Mesothelial cell of epicardium (in vitro differentiated cells): ENCODE measurements around the gene NEB. TPM values are rescaled to one million over a fixed set of nuclear protein-coding genes. Genes with fewer than 3 reads are reported as not detected.

Experiments used
- DNase-seq, 2 experiments: peaks; one replicate each; pipeline ENCODE4 v3.0.0; 2021; ENCODE audit warnings: low spot score in 2 of 2; ENCODE audit not compliant: unreplicated experiment in 2 of 2
- H3K27ac Mint-ChIP-seq: 2 replicates; pipeline ENCODE4 v1.8.0; 2021; ENCODE audit warnings: mixed read lengths
- H3K27me3 Mint-ChIP-seq: 2 replicates; pipeline ENCODE4 v1.8.0; 2021; ENCODE audit warnings: low read depth, mixed read lengths
- H3K36me3 Mint-ChIP-seq: 2 replicates; pipeline ENCODE4 v1.8.0; 2021; ENCODE audit warnings: mixed read lengths
- H3K4me1 Mint-ChIP-seq: 2 replicates; pipeline ENCODE4 v1.8.0; 2021; ENCODE audit warnings: mixed read lengths
- H3K4me3 Mint-ChIP-seq: 2 replicates; pipeline ENCODE4 v1.8.0; 2021; ENCODE audit warnings: mild to moderate bottlenecking, moderate library complexity, mixed read lengths
- H3K9me3 Mint-ChIP-seq: 2 replicates; pipeline ENCODE4 v1.8.0; 2021; ENCODE audit warnings: mixed read lengths
- total RNA-seq: library from RNA; stranded (reverse); gene quantifications from 3 replicates; pipeline ENCODE4 v1.2.1, GENCODE V29; 2021
- TF ChIP-seq, protein P1 (sequence below): fragments of 200-600 bp; sonication (generic); IDR thresholded peaks from one replicate; pipeline ENCODE4 v1.5.0; 2021; ENCODE audit warnings: antibody characterized with exemption; ENCODE audit not compliant: unreplicated experiment

Gene NEB, protein sequence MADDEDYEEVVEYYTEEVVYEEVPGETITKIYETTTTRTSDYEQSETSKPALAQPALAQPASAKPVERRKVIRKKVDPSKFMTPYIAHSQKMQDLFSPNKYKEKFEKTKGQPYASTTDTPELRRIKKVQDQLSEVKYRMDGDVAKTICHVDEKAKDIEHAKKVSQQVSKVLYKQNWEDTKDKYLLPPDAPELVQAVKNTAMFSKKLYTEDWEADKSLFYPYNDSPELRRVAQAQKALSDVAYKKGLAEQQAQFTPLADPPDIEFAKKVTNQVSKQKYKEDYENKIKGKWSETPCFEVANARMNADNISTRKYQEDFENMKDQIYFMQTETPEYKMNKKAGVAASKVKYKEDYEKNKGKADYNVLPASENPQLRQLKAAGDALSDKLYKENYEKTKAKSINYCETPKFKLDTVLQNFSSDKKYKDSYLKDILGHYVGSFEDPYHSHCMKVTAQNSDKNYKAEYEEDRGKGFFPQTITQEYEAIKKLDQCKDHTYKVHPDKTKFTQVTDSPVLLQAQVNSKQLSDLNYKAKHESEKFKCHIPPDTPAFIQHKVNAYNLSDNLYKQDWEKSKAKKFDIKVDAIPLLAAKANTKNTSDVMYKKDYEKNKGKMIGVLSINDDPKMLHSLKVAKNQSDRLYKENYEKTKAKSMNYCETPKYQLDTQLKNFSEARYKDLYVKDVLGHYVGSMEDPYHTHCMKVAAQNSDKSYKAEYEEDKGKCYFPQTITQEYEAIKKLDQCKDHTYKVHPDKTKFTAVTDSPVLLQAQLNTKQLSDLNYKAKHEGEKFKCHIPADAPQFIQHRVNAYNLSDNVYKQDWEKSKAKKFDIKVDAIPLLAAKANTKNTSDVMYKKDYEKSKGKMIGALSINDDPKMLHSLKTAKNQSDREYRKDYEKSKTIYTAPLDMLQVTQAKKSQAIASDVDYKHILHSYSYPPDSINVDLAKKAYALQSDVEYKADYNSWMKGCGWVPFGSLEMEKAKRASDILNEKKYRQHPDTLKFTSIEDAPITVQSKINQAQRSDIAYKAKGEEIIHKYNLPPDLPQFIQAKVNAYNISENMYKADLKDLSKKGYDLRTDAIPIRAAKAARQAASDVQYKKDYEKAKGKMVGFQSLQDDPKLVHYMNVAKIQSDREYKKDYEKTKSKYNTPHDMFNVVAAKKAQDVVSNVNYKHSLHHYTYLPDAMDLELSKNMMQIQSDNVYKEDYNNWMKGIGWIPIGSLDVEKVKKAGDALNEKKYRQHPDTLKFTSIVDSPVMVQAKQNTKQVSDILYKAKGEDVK (N-terminal part only)
- total RNA-seq = 0.92 to 1.2 TPM (median 1.1 TPM) in 3 replicates

DNA sequence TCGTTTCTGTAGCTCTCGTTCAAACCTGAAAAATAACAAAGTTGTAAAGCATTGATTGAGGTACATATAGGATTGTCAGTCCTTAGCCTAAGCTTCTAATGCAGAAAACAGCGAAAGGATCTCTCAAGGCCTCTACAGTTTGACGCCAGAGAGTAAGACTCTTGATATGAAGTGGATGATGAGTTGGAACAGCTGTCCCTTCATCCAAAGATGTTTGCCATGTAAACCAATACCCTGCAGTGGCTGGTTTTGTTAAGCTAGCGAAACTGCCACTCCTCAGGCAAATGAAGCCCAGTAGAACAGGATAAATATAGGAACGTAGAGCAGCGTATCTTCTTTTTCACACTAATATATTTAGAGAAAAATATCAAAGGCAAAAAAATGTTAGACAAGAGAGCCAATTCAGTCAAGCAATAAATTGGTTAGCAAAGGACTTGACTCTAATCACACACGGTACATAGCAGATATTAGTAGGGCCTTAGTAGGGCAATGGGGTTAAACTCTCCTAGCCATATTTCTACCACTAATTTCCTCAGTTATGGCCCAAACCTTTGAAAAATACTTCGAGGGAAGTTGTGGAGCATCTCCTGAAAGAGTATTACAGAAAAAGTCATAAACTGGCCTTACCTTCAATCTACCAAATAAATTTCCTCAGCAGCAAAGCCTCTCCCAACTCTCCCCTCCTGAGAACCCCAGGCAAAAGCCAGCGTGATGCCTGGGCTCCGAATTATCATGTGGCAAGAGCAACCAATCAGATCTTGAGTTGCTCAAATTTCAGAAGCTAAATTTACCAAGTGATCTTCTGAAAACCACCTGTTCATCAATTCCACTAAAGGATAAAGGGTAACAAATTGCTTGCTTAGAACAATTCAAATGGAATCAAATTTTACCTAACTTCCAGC, at the start of gene NEB:
Gene NEB (minus strand): TSS at position 706 of the 902 bp plus-strand sequence. CDS start 1,320 bp downstream, outside the sequence.
- no peaks in the 10 kb centered on the region for H3K36me3 Mint-ChIP-seq

DNA sequence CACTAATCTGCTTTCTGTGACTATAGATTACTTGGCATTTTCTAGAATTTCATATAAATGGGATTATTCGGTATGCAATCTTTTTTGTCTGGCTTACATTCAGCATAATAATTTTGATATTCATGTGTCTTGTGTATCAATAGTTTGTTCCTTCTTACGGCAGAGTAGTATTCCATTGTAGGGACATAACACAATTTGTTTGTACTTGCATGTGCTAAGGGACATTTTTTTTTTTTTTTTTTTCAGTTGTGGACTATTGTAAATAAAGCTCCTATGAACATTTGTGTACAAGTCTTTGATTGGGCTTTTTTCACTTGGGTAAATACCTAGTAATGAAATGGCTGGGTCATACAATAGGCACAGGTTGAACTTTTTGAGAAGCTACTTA, 48.9 kb upstream of the NEB start:
- Mint-ChIP-seq H3K4me1 (peaks cover 14% of the 10 kb centered on the region), H3K27ac (no peak overlapping the region), H3K27me3 (no peaks in the 10 kb centered on the region), H3K4me3 (no peak overlapping the region), H3K9me3 (peaks cover 13% of the 10 kb centered on the region), H3K36me3 (peaks cover 46% of the 10 kb centered on the region)
- no peak for DNase-seq
- TF ChIP-seq, protein P1, sequence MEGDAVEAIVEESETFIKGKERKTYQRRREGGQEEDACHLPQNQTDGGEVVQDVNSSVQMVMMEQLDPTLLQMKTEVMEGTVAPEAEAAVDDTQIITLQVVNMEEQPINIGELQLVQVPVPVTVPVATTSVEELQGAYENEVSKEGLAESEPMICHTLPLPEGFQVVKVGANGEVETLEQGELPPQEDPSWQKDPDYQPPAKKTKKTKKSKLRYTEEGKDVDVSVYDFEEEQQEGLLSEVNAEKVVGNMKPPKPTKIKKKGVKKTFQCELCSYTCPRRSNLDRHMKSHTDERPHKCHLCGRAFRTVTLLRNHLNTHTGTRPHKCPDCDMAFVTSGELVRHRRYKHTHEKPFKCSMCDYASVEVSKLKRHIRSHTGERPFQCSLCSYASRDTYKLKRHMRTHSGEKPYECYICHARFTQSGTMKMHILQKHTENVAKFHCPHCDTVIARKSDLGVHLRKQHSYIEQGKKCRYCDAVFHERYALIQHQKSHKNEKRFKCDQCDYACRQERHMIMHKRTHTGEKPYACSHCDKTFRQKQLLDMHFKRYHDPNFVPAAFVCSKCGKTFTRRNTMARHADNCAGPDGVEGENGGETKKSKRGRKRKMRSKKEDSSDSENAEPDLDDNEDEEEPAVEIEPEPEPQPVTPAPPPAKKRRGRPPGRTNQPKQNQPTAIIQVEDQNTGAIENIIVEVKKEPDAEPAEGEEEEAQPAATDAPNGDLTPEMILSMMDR = no peak

More for the DNA sequence above, at the start of gene NEB:
- Mint-ChIP-seq H3K27me3 (no peaks in the 10 kb centered on the region), H3K4me1 (peaks cover 12% of the 10 kb centered on the region), H3K9me3 (peaks cover 5% of the 10 kb centered on the region), H3K27ac (no peak within 1 kb of the TSS), H3K4me3 (no peak within 1 kb of the TSS)
- DNase-seq = no peak
- TF ChIP-seq, protein P1 = no peak

DNA sequence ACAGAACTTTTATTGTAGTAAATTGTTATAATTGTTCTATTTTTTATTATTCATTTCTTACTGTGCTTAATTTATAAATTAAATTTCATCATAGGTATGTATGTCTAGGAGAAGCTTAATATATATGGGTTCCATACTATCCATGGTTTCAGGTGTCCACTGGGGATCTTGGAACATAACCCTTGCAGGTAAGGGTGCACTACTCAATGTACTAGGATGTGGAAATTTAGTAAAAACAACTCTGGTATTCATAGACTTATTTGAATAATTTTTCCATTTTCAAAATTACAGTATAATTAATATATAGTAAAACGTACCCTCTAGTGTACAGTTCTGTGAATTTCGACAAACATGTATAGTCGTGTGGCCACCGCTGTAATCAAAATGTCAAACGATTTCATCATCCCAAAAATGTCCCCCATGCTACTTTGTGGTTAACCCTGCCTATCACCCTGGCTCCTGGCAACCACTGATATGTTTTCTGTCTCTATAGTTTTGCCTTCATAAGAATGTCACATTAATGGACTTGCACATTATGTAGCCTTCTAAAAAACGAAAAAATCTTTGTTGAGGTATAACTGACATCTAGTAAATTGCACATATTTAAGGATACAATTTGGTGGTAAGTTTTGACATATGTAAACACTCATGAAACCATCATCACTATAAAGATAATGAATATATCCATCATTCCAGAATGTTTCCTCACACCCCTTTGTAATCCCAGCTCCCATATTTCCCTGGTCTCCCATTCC, 48.3 kb upstream of the NEB start:
- TF ChIP-seq, protein P1 = no peak
- H3K4me1 Mint-ChIP-seq = peaks cover 14% of the 10 kb centered on the region
- H3K36me3 Mint-ChIP-seq = peaks cover 47% of the 10 kb centered on the region
- H3K9me3 Mint-ChIP-seq = peaks cover 16% of the 10 kb centered on the region
- H3K4me3 Mint-ChIP-seq = no peak overlapping the region
- H3K27ac Mint-ChIP-seq = no peak overlapping the region
- H3K27me3 Mint-ChIP-seq = no peaks in the 10 kb centered on the region
- no peak for DNase-seq

DNA sequence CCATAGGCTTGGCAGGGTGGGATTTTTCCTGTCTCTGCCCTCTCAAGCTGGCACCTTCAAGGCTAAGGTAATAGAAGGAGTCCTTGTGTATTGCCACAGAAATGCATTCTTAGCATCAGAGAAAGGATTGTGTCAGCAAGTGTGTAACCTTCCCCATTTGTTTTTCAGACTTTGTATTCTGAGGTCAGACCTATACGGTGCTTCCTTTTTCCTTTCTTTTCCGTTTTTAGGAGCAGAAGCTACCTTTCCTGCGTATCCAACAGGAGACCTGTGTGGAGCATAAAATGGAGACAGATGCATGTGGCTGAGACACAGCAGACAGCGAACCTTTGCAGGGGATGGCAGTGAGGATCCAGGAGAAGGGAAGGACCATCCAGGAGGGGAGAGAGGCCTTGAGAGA, 47.4 kb upstream of the NEB start:
- Mint-ChIP-seq H3K27me3 (no peaks in the 10 kb centered on the region), H3K36me3 (peaks cover 56% of the 10 kb centered on the region), H3K4me1 (peaks cover 14% of the 10 kb centered on the region), H3K4me3 (no peak overlapping the region), H3K27ac (no peak overlapping the region), H3K9me3 (peaks cover 19% of the 10 kb centered on the region)
- TF ChIP-seq, protein P1 = no peak
- no peak for DNase-seq
